ENCODE data around the gene TMEM258. TPM values are rescaled to one million over a fixed set of nuclear protein-coding genes. Genes with fewer than 3 reads are reported as not detected.

TMEM258 gene
- total RNA-seq, 1 donor from 2014 or later = 161 TPM

GRCh38 chr11:61777234-61778090 is 14.9 kb downstream of the TMEM258 start:
- peak; percentile 20 to 49 for DNase-seq (ENCODE audit: low read depth in 2 of 2)

GRCh38 chr11:61776561-61777075 is 15.8 kb downstream of the TMEM258 start:
- DNase-seq (ENCODE audit: low read depth in 2 of 2) = peak; percentile 62 to 69

- DNase-seq (ENCODE audit: low read depth in 2 of 2) = no peak
Observed at GRCh38 chr11:61775606-61776554, 16.5 kb downstream of the TMEM258 start.

- DNase-seq (ENCODE audit: low read depth in 2 of 2) = no peak
Observed at GRCh38 chr11:61775106-61775505, 17.3 kb downstream of the TMEM258 start.

GRCh38 chr11:61774411-61774810 is 18.0 kb downstream of the TMEM258 start:
- DNase-seq (ENCODE audit: low read depth in 2 of 2) = no peak

GRCh38 chr11:61773809-61774208 is 18.6 kb downstream of the TMEM258 start:
- DNase-seq (ENCODE audit: low read depth in 2 of 2) = no peak

- no peak for DNase-seq (ENCODE audit: low read depth in 2 of 2)
Observed at GRCh38 chr11:61773356-61773755, 19.0 kb downstream of the TMEM258 start.

GRCh38 chr11:61771985-61772455 is 20.4 kb downstream of the TMEM258 start:
- no peak for DNase-seq (ENCODE audit: low read depth in 2 of 2)

- no peak for DNase-seq (ENCODE audit: low read depth in 2 of 2)
Observed at GRCh38 chr11:61771195-61771894, 21.1 kb downstream of the TMEM258 start.

GRCh38 chr11:61769946-61770683 is 22.3 kb downstream of the TMEM258 start:
- no peak for DNase-seq (ENCODE audit: low read depth in 2 of 2)

- DNase-seq (ENCODE audit: low read depth in 2 of 2) = no peak
Observed at GRCh38 chr11:61769169-61769920, 23.1 kb downstream of the TMEM258 start.

GRCh38 chr11:61768376-61769076 is 23.9 kb downstream of the TMEM258 start:
- no peak for DNase-seq (ENCODE audit: low read depth in 2 of 2)

GRCh38 chr11:61766353-61766841 is 26.0 kb downstream of the TMEM258 start:
- peak; percentile 17 for DNase-seq (ENCODE audit: low read depth in 2 of 2)

GRCh38 chr11:61765550-61766253 is 26.7 kb downstream of the TMEM258 start:
- DNase-seq (ENCODE audit: low read depth in 2 of 2) = no peak

- no peak for DNase-seq (ENCODE audit: low read depth in 2 of 2)
Observed at GRCh38 chr11:61764606-61765260, 27.7 kb downstream of the TMEM258 start.

- no peak for DNase-seq (ENCODE audit: low read depth in 2 of 2)
Observed at GRCh38 chr11:61763930-61764605, 28.3 kb downstream of the TMEM258 start.

- no peak for DNase-seq (ENCODE audit: low read depth in 2 of 2)
Observed at GRCh38 chr11:61762798-61763197, 29.6 kb downstream of the TMEM258 start.
